ENCODE measurements around the gene SLC51A. TPM values are rescaled to one million over a fixed set of nuclear protein-coding genes. Genes with fewer than 3 reads are reported as not detected.
"Not testable (repeated sequence)": the region's sequence is repeated elsewhere in the genome, so short reads cannot be mapped to it uniquely, and the experiment has no call there.

Gene SLC51A
- total RNA-seq, 1 donor from 2014 or later = 3.7 TPM

- H3K36me3 Mint-ChIP-seq = no peaks in the 10 kb centered on the region
- no peak overlapping the region for H3K4me3 Mint-ChIP-seq
- TF ChIP-seq, protein P1, sequence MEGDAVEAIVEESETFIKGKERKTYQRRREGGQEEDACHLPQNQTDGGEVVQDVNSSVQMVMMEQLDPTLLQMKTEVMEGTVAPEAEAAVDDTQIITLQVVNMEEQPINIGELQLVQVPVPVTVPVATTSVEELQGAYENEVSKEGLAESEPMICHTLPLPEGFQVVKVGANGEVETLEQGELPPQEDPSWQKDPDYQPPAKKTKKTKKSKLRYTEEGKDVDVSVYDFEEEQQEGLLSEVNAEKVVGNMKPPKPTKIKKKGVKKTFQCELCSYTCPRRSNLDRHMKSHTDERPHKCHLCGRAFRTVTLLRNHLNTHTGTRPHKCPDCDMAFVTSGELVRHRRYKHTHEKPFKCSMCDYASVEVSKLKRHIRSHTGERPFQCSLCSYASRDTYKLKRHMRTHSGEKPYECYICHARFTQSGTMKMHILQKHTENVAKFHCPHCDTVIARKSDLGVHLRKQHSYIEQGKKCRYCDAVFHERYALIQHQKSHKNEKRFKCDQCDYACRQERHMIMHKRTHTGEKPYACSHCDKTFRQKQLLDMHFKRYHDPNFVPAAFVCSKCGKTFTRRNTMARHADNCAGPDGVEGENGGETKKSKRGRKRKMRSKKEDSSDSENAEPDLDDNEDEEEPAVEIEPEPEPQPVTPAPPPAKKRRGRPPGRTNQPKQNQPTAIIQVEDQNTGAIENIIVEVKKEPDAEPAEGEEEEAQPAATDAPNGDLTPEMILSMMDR (conservative IDR thresholded peaks at IDR 0.05) = no peak
- H3K4me1 Mint-ChIP-seq (ENCODE audit: unreplicated experiment) = peaks cover 3% of the 10 kb centered on the region
- no peak overlapping the region for H3K27ac Mint-ChIP-seq
- peaks cover 19% of the 10 kb centered on the region for H3K27me3 Mint-ChIP-seq
- H3K9me3 Mint-ChIP-seq = peaks cover 5% of the 10 kb centered on the region
- DNase-seq (ENCODE audit: extremely low spot score, unreplicated experiment) = no peak
Measured at GRCh38 chr3:196208942-196209695, 7.2 kb upstream of the SLC51A start.

GRCh38 chr3:196209944-196210672, 6.2 kb upstream of the SLC51A start:
- not testable (repeated sequence) for H3K4me3 Mint-ChIP-seq; H3K36me3 Mint-ChIP-seq; H3K4me1 Mint-ChIP-seq (ENCODE audit: unreplicated experiment); H3K27ac Mint-ChIP-seq; DNase-seq (ENCODE audit: extremely low spot score, unreplicated experiment); H3K9me3 Mint-ChIP-seq
- H3K27me3 Mint-ChIP-seq = peaks cover 12% of the 10 kb centered on the region

DNA sequence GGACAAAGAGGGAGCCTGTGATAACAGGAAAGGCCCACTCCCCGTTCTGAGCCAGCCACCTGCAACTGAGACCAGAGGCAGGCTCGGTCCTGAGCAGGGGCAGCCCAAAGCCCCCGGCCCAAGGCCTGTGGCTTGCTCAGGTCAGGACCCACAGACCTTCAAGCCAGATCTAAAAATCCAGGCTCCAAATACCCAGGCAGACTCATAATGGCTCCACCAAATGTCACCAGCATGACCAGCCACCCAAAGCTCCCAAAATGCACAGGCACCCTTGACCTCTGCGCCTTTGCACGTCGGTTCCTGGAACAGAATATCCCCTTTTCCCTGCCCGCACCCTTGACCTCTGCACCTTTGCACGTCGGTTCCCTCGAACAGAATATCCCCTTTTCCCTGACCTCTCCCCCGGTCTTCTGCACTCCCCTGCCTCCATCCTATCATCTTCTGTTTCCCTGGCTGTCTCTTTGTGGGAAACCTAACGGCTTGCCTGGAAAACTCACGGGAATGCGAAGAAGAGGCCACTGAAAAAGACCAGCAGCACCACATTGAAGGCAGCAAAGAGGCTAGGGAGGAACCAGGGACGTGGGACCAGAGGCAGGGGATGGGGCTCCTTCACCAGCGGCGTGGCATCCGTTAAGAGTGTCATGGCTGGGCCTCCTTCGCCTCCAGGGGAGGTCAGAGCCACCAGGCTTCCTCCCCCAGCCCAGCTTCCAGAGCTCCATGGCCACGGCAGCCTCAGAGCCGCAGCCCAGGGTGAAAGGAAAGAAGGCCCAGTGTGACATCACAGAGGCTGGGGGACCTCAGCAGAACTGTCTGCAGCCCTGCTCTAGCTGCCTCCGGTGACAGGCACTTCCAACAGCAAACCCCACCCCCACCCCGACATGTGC, 5.4 kb upstream of the SLC51A start, which contains the start of gene ZDHHC19:
TSS of gene ZDHHC19 (minus strand) at position 728 of the 884 bp plus-strand sequence. CDS start at position 643, 85 bp downstream.
- H3K27ac Mint-ChIP-seq = no peak within 1 kb of the TSS
- no peaks in the 10 kb centered on the region for H3K36me3 Mint-ChIP-seq
- TF ChIP-seq, protein P1 (conservative IDR thresholded peaks at IDR 0.05) = no peak

GRCh38 chr3:196214783-196215441, 1.4 kb upstream of the SLC51A start:
- Mint-ChIP-seq H3K36me3 (no peaks in the 10 kb centered on the region), H3K9me3 (no peaks in the 10 kb centered on the region), H3K4me3 (no peak overlapping the region), H3K27ac (peak overlapping the region; percentile 48), H3K4me1 (ENCODE audit: unreplicated experiment) (peaks cover 16% of the 10 kb centered on the region), H3K27me3 (peaks cover 3% of the 10 kb centered on the region)
- TF ChIP-seq, protein P1 (conservative IDR thresholded peaks at IDR 0.05) = no peak
- DNase-seq (ENCODE audit: extremely low spot score, unreplicated experiment) = no peak

More for the DNA sequence above, 5.4 kb upstream of the SLC51A start, which contains the start of gene ZDHHC19:
- Mint-ChIP-seq H3K9me3 (no peaks in the 10 kb centered on the region), H3K27me3 (peaks cover 5% of the 10 kb centered on the region), H3K4me1 (ENCODE audit: unreplicated experiment) (peaks cover 8% of the 10 kb centered on the region), H3K4me3 (no peak within 1 kb of the TSS)
- DNase-seq (ENCODE audit: extremely low spot score, unreplicated experiment) = no peak

DNA sequence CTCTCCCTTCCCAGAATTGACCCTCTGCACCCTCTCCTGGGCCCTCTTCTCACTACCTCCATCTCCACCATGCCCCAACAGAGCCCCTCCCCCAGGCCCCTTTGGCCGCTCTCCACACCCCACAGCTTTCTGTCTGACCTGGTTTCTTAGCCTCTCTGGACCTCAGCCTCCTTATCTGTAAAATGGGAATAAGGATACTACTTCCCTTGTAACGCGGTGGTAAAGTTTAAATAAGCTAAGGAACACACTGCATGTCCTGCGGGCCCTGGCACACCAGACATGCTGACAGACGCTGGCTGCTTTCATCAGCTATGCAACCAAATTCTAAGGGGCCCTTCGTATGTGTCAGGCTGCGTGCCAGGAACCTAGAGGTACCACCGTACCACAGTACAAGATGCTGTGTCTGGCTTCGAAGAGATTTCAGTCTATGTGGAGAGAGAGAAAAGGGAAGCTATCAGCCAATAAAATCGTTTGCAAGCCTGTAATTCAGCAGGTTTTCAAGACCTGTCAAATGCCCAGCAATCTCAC, 777 bp upstream of the SLC51A start:
- H3K9me3 Mint-ChIP-seq = no peaks in the 10 kb centered on the region
- H3K36me3 Mint-ChIP-seq = no peaks in the 10 kb centered on the region
- peaks cover 16% of the 10 kb centered on the region for H3K4me1 Mint-ChIP-seq (ENCODE audit: unreplicated experiment)
- no peak overlapping the region for H3K4me3 Mint-ChIP-seq
- TF ChIP-seq, protein P1 (conservative IDR thresholded peaks at IDR 0.05) = no peak
- no peak for DNase-seq (ENCODE audit: extremely low spot score, unreplicated experiment)
- H3K27ac Mint-ChIP-seq = no peak overlapping the region
- peaks cover 3% of the 10 kb centered on the region for H3K27me3 Mint-ChIP-seq

All from type B pancreatic cell (in vitro differentiated cells).